Lower leg skin (tissue), 3 donors: ENCODE results near the gene COL18A1.

Experiments
- POLR2A ChIP-seq, 2 donors: fragments of 450-650 bp; IDR thresholded peaks; one replicate each; pipeline ENCODE4 v1.6.1; 2016 to 2017; ENCODE audit warnings: antibody characterized with exemption in 2 of 2, mild to moderate bottlenecking in 1 of 2, moderate library complexity in 1 of 2
- TF ChIP-seq, protein P1 (sequence below), 3 donors: fragments of 450-650 bp; IDR thresholded peaks; one replicate each; pipeline ENCODE4 v1.5.1; 2016; ENCODE audit warnings: antibody characterized with exemption in 3 of 3, mild to moderate bottlenecking in 3 of 3, moderate library complexity in 2 of 3

DNA sequence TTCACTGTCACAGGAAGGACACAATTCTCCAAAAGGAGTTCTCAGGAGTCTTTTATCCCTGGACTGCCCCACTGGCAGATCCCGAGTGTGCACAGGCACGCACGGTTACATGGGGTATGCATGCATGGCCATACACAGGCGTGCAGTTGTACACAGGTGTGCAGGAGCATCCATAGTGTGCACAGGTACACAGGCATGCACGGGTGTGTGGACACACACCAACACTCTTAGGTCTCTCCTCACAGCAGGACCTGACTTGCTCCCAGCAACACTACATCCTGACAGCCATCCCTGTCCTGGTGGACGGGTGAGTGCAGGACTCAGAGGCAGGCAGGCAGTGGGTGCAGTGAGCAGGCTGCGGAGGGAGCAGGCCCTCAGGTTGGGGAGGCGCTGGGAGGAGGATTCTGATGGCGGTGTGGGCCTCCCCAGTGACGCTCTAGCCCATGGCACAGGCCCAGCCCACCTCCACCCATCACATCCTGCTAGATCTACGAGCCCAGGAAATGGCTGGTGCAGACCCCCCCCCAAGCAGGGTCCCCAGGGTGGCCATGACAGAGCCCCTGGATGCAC lies 108.9 kb downstream of the COL18A1 start:
- TF ChIP-seq, protein P1, sequence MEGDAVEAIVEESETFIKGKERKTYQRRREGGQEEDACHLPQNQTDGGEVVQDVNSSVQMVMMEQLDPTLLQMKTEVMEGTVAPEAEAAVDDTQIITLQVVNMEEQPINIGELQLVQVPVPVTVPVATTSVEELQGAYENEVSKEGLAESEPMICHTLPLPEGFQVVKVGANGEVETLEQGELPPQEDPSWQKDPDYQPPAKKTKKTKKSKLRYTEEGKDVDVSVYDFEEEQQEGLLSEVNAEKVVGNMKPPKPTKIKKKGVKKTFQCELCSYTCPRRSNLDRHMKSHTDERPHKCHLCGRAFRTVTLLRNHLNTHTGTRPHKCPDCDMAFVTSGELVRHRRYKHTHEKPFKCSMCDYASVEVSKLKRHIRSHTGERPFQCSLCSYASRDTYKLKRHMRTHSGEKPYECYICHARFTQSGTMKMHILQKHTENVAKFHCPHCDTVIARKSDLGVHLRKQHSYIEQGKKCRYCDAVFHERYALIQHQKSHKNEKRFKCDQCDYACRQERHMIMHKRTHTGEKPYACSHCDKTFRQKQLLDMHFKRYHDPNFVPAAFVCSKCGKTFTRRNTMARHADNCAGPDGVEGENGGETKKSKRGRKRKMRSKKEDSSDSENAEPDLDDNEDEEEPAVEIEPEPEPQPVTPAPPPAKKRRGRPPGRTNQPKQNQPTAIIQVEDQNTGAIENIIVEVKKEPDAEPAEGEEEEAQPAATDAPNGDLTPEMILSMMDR (IDR thresholded peaks at IDR 0.05): no peak
- no peak for TF ChIP-seq POLR2A (IDR thresholded peaks at IDR 0.05)
